Keratinocyte (primary cell): ENCODE measurements around the gene NEGR1.

ENCODE experiments used
- CTCF ChIP-seq, 3 experiments: IDR thresholded peaks in 1 of 3; conservative IDR thresholded peaks in 1 of 3; optimal IDR thresholded peaks in 1 of 3; 2 replicates in 2 of 3; 3 replicates in 1 of 3; pipeline versions ENCODE3 to v1.5.1; 2011; ENCODE audit warnings: low read length in 3 of 3, mild to moderate bottlenecking in 3 of 3, moderate library complexity in 2 of 3, control low read depth in 1 of 3, inconsistent platforms in 1 of 3; ENCODE audit not compliant: insufficient read depth in 2 of 3; ENCODE audit errors: extremely low read depth in 1 of 3
- EZH2 ChIP-seq: IDR thresholded peaks from one replicate; pipeline ENCODE4 v1.6.1; 2012; ENCODE audit warnings: inconsistent platforms, mild to moderate bottlenecking, low read length, moderate library complexity

- TF ChIP-seq CTCF (optimal IDR thresholded peaks at IDR 0.05 in 1 of 3, IDR thresholded peaks at IDR 0.05 in 1 of 3, conservative IDR thresholded peaks at IDR 0.05 in 1 of 3; ENCODE audit: extremely low read depth in 1 of 3, insufficient read depth in 2 of 3, low read length in 3 of 3): no peak
- no peak for TF ChIP-seq EZH2
These were observed 750.0 kb downstream of the NEGR1 start for GRCh38 chr1:71532343-71532742.
